WTC11 (cell line): ENCODE measurements around the gene APOBEC3B. TPM values are rescaled to one million over a fixed set of nuclear protein-coding genes. Genes with fewer than 3 reads are reported as not detected.

Source experiments
- ATAC-seq: fragments of 200-7000 bp; cut with Tn5 transposase; 2 replicates; pipeline ENCODE4 v1.10.0; 2021; ENCODE audit warnings: mild to moderate bottlenecking, moderate library complexity
- CTCF ChIA-PET: fragments of 300-600 bp; sonication (Branson Sonifier 250); formaldehyde crosslinking; loops from one replicate; lab custom pipeline; 2021; ENCODE audit warnings: antibody characterized with exemption; lab: Charles Lee
- POLR2A ChIA-PET: fragments of 350-600 bp; sonication (Branson Sonifier 250); formaldehyde crosslinking; loops from one replicate; lab custom pipeline; 2021; ENCODE audit warnings: antibody characterized with exemption; lab: Charles Lee
- DNase-seq: peaks from one replicate; pipeline ENCODE4 v3.0.0; 2021; ENCODE audit warnings: low spot score
- H3K27ac Mint-ChIP-seq: 2 replicates; pipeline ENCODE4 v1.8.0; 2021; ENCODE audit warnings: mixed read lengths
- H3K27me3 Mint-ChIP-seq: 2 replicates; pipeline ENCODE4 v1.8.0; 2021; ENCODE audit warnings: low read depth, mild to moderate bottlenecking, moderate library complexity, mixed read lengths
- H3K36me3 Mint-ChIP-seq: 2 replicates; pipeline ENCODE4 v1.8.0; 2021; ENCODE audit warnings: mixed read lengths
- H3K4me1 Mint-ChIP-seq: 2 replicates; pipeline ENCODE4 v1.8.0; 2022; ENCODE audit warnings: mixed read lengths
- H3K4me3 Mint-ChIP-seq: 2 replicates; pipeline ENCODE4 v1.8.0; 2021; ENCODE audit warnings: mild to moderate bottlenecking, moderate library complexity, mixed read lengths
- H3K9me3 Mint-ChIP-seq: 2 replicates; pipeline ENCODE4 v1.8.0; 2021; ENCODE audit warnings: mixed read lengths
- ATF1 ChIP-seq: sonication (generic); formaldehyde crosslinking; IDR thresholded peaks from 2 replicates; pipeline ENCODE4 v1.8.1; 2023; ENCODE audit warnings: mild to moderate bottlenecking, moderate library complexity, missing genetic modification reagents
- CREM ChIP-seq: sonication (generic); formaldehyde crosslinking; IDR thresholded peaks from 2 replicates; pipeline ENCODE4 v1.8.1; 2022; ENCODE audit warnings: mild to moderate bottlenecking, missing genetic modification reagents, moderate library complexity
- ESRRA ChIP-seq: sonication (generic); formaldehyde crosslinking; IDR thresholded peaks from 2 replicates; pipeline ENCODE4 v1.8.1; 2022; ENCODE audit warnings: mild to moderate bottlenecking, missing genetic modification reagents, borderline replicate concordance
- FOXJ3 ChIP-seq: sonication (generic); formaldehyde crosslinking; IDR thresholded peaks from 2 replicates; pipeline ENCODE4 v1.9.0; 2021; ENCODE audit warnings: missing genetic modification reagents, mild to moderate bottlenecking, borderline replicate concordance
- GABPB1 ChIP-seq: sonication (generic); formaldehyde crosslinking; IDR thresholded peaks from 2 replicates; pipeline ENCODE4 v1.8.1; 2023; ENCODE audit warnings: mild to moderate bottlenecking, missing genetic modification reagents
- GRHL2 ChIP-seq: fragments of 250-450 bp; sonication (Bioruptor Pico); IDR thresholded peaks from 2 replicates; pipeline ENCODE4 v1.8.0; 2022; ENCODE audit warnings: mild to moderate bottlenecking, moderate library complexity; ENCODE audit not compliant: insufficient replicate concordance, severe bottlenecking
- HMGA2 ChIP-seq: fragments of 250-450 bp; sonication (Bioruptor Pico); IDR thresholded peaks from 2 replicates; pipeline ENCODE4 v1.4.0; 2021; ENCODE audit warnings: mild to moderate bottlenecking, moderate library complexity
- NR3C1 ChIP-seq: sonication (generic); formaldehyde crosslinking; conservative IDR thresholded peaks from 2 replicates; pipeline ENCODE4 v1.8.1; 2023; ENCODE audit warnings: low read depth, mild to moderate bottlenecking, missing genetic modification reagents
- SOX15 ChIP-seq: fragments of 250-450 bp; sonication (Bioruptor Pico); IDR thresholded peaks from 2 replicates; pipeline ENCODE4 v1.9.0; 2021; ENCODE audit warnings: mild to moderate bottlenecking
- ZNF219 ChIP-seq: sonication (generic); formaldehyde crosslinking; IDR thresholded peaks from 2 replicates; pipeline ENCODE4 v1.8.0; 2023; ENCODE audit warnings: missing genetic modification reagents, mild to moderate bottlenecking, borderline replicate concordance
- ZNF396 ChIP-seq: fragments of 250-450 bp; sonication (Bioruptor Pico); IDR thresholded peaks from 2 replicates; pipeline ENCODE4 v1.8.0; 2021; ENCODE audit warnings: mild to moderate bottlenecking, moderate library complexity, borderline replicate concordance
- total RNA-seq: library from RNA; stranded (reverse); gene quantifications from 3 replicates; pipeline ENCODE4 v1.2.3, GENCODE V29; 2021
- TF ChIP-seq, protein P1 (sequence below): fragments of 250-450 bp; sonication (Bioruptor Pico); IDR thresholded peaks from 2 replicates; pipeline ENCODE4 v1.9.0; 2021; ENCODE audit warnings: mild to moderate bottlenecking
- TF ChIP-seq, protein P2 (sequence below): sonication (generic); formaldehyde crosslinking; IDR thresholded peaks from 2 replicates; pipeline ENCODE4 v1.8.0; 2023; ENCODE audit warnings: mild to moderate bottlenecking, missing genetic modification reagents
- TF ChIP-seq, protein P3 (sequence below): sonication (generic); formaldehyde crosslinking; IDR thresholded peaks from 2 replicates; pipeline ENCODE4 v1.8.1; 2022; ENCODE audit warnings: low read depth, missing genetic modification reagents, borderline replicate concordance
- TF ChIP-seq, protein P4 (sequence below): sonication (generic); formaldehyde crosslinking; IDR thresholded peaks from 2 replicates; pipeline ENCODE4 v1.8.1; 2022; ENCODE audit warnings: low read depth, mild to moderate bottlenecking, moderate library complexity, missing genetic modification reagents, borderline replicate concordance
- TF ChIP-seq, protein P5 (sequence below): fragments of 250-450 bp; sonication (Bioruptor Pico); IDR thresholded peaks from 2 replicates; pipeline ENCODE4 v1.9.0; 2021; ENCODE audit warnings: moderate library complexity, mild to moderate bottlenecking, inconsistent platforms, borderline replicate concordance

The APOBEC3B gene
- total RNA-seq, 1 experiment from 2014 or later, result 4.0 TPM

DNA sequence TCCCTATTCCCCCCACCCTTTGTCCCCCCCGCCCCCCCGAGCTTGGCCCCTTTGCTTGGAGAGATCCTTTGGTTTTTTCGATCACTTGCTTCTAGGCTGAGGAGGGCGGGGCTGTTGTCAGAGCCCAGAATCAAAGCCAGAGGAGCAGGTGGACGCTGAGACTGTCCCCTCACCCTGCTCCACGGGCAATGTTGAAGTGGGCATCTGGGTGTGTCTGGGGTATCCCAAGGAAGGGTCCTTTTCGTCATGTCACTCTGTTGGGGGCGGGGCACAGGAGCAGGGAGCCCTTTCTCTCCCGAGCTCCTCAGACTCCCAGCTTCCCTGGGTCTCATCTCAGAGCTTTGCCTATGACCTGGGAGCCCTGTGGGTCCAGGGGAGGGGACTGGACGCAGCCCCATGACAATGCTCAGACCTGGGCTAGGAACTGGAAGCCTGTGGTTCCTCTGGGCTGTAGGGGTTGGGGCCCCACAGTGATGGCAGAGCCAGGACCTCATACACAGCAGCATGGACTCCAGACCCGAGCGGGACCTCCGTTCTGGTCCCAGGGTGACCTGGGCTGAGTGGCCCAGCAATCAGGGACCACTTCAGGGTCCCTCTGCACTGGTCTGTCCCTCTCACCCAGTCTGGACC, 27.6 kb upstream of the APOBEC3B start:
- peaks cover 3% of the 10 kb centered on the region; the same call in 1 of the 2 replicates for H3K4me1 Mint-ChIP-seq
- no peak overlapping the region for H3K27ac Mint-ChIP-seq
- ChIA-PET CTCF (interaction anchor here (1.6 kb wide), 1 partner anchor 186 kb away, joined by 4 read pairs; no protein-coding TSS in a partner anchor), POLR2A (no interaction called here)
- no peak overlapping the region for H3K4me3 Mint-ChIP-seq
- DNase-seq (no peak), ATAC-seq (no peak)
- H3K27me3 Mint-ChIP-seq, result peaks cover 4% of the 10 kb centered on the region
- no peaks in the 10 kb centered on the region for H3K9me3 Mint-ChIP-seq
- no peaks in the 10 kb centered on the region for H3K36me3 Mint-ChIP-seq
- TF ChIP-seq CREM (CRISPR knock-in tag), result no peak
- TF ChIP-seq, protein P1, sequence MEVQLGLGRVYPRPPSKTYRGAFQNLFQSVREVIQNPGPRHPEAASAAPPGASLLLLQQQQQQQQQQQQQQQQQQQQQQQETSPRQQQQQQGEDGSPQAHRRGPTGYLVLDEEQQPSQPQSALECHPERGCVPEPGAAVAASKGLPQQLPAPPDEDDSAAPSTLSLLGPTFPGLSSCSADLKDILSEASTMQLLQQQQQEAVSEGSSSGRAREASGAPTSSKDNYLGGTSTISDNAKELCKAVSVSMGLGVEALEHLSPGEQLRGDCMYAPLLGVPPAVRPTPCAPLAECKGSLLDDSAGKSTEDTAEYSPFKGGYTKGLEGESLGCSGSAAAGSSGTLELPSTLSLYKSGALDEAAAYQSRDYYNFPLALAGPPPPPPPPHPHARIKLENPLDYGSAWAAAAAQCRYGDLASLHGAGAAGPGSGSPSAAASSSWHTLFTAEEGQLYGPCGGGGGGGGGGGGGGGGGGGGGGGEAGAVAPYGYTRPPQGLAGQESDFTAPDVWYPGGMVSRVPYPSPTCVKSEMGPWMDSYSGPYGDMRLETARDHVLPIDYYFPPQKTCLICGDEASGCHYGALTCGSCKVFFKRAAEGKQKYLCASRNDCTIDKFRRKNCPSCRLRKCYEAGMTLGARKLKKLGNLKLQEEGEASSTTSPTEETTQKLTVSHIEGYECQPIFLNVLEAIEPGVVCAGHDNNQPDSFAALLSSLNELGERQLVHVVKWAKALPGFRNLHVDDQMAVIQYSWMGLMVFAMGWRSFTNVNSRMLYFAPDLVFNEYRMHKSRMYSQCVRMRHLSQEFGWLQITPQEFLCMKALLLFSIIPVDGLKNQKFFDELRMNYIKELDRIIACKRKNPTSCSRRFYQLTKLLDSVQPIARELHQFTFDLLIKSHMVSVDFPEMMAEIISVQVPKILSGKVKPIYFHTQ (CRISPR knock-in tag), result no peak
- TF ChIP-seq, protein P2, sequence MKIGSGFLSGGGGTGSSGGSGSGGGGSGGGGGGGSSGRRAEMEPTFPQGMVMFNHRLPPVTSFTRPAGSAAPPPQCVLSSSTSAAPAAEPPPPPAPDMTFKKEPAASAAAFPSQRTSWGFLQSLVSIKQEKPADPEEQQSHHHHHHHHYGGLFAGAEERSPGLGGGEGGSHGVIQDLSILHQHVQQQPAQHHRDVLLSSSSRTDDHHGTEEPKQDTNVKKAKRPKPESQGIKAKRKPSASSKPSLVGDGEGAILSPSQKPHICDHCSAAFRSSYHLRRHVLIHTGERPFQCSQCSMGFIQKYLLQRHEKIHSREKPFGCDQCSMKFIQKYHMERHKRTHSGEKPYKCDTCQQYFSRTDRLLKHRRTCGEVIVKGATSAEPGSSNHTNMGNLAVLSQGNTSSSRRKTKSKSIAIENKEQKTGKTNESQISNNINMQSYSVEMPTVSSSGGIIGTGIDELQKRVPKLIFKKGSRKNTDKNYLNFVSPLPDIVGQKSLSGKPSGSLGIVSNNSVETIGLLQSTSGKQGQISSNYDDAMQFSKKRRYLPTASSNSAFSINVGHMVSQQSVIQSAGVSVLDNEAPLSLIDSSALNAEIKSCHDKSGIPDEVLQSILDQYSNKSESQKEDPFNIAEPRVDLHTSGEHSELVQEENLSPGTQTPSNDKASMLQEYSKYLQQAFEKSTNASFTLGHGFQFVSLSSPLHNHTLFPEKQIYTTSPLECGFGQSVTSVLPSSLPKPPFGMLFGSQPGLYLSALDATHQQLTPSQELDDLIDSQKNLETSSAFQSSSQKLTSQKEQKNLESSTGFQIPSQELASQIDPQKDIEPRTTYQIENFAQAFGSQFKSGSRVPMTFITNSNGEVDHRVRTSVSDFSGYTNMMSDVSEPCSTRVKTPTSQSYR (CRISPR knock-in tag), result no peak
- no peak for TF ChIP-seq ZNF219 (CRISPR knock-in tag)
- TF ChIP-seq SOX15 (CRISPR knock-in tag), result no peak
- no peak for TF ChIP-seq HMGA2 (CRISPR knock-in tag)
- TF ChIP-seq, protein P3, sequence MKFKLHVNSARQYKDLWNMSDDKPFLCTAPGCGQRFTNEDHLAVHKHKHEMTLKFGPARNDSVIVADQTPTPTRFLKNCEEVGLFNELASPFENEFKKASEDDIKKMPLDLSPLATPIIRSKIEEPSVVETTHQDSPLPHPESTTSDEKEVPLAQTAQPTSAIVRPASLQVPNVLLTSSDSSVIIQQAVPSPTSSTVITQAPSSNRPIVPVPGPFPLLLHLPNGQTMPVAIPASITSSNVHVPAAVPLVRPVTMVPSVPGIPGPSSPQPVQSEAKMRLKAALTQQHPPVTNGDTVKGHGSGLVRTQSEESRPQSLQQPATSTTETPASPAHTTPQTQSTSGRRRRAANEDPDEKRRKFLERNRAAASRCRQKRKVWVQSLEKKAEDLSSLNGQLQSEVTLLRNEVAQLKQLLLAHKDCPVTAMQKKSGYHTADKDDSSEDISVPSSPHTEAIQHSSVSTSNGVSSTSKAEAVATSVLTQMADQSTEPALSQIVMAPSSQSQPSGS (CRISPR knock-in tag), result no peak
- TF ChIP-seq, protein P4, sequence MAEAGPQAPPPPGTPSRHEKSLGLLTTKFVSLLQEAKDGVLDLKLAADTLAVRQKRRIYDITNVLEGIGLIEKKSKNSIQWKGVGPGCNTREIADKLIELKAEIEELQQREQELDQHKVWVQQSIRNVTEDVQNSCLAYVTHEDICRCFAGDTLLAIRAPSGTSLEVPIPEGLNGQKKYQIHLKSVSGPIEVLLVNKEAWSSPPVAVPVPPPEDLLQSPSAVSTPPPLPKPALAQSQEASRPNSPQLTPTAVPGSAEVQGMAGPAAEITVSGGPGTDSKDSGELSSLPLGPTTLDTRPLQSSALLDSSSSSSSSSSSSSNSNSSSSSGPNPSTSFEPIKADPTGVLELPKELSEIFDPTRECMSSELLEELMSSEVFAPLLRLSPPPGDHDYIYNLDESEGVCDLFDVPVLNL, result no peak
- no peak for TF ChIP-seq ATF1 (CRISPR knock-in tag)
- TF ChIP-seq GABPB1, result no peak
- TF ChIP-seq, protein P5, sequence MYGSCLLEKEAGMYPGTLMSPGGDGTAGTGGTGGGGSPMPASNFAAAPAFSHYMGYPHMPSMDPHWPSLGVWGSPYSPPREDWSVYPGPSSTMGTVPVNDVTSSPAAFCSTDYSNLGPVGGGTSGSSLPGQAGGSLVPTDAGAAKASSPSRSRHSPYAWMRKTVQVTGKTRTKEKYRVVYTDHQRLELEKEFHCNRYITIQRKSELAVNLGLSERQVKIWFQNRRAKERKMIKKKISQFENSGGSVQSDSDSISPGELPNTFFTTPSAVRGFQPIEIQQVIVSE (CRISPR knock-in tag), result no peak
- no peak for TF ChIP-seq ESRRA (CRISPR knock-in tag)

DNA sequence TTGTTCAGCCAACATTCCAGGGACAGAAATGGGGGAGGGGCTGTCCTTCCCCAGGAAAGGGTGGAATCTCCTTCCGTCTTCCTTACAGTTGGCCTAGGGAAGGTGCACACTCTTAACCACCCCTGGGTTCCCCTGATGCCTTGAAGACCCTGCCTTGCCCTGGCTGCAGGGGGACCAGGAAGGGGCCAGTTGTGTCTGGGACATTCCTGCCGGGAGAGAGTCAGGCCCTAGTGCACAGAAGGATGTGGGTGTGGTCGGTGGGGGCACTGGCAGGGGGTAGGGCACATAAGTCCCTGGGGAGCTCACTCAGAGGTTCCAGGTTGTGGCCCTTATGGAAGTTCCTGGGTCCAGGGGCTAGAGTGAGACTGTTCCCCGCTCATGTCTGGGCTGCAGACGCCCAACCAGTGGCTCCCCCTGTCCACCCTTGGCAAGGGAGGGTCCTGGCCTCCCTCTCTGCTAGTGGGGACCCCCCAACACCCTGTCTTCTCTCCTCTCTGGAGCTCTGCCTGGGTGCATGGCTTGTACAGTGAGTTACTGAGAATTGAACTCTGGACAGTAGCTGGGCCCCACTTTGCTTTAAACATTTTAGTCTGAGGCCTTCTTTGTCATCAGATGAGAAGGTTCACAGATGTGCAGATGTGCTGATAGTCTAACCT, 26.8 kb upstream of the APOBEC3B start:
- ATAC-seq (no peak), DNase-seq (no peak)
- no peak overlapping the region for H3K27ac Mint-ChIP-seq
- peaks cover 4% of the 10 kb centered on the region for H3K27me3 Mint-ChIP-seq
- TF ChIP-seq ZNF396 (CRISPR knock-in tag), result no peak
- no peak for TF ChIP-seq FOXJ3 (CRISPR knock-in tag)
- TF ChIP-seq GRHL2 (CRISPR knock-in tag), result no peak
- no peak for TF ChIP-seq NR3C1 (CRISPR knock-in tag)
- POLR2A ChIA-PET, result no interaction called here
- H3K4me3 Mint-ChIP-seq, result no peak overlapping the region
- H3K4me1 Mint-ChIP-seq, result peaks cover 3% of the 10 kb centered on the region; the same call in 1 of the 2 replicates
- H3K9me3 Mint-ChIP-seq, result no peaks in the 10 kb centered on the region
- CTCF ChIA-PET, result interaction anchor here (1.6 kb wide), 1 partner anchor 187 kb away, joined by 4 read pairs; no protein-coding TSS in a partner anchor
- no peaks in the 10 kb centered on the region for H3K36me3 Mint-ChIP-seq
